ENCODE data around the gene MTHFD1L. TPM values are rescaled to one million over a fixed set of nuclear protein-coding genes. Genes with fewer than 3 reads are reported as not detected.

Gene MTHFD1L
- total and polyA plus RNA-seq, 9 of the 15 experiments (the other 6 are each of a cell fraction or from before 2014, with no cell fraction given) = 20.9 to 128 (median 61.0) TPM

DNA sequence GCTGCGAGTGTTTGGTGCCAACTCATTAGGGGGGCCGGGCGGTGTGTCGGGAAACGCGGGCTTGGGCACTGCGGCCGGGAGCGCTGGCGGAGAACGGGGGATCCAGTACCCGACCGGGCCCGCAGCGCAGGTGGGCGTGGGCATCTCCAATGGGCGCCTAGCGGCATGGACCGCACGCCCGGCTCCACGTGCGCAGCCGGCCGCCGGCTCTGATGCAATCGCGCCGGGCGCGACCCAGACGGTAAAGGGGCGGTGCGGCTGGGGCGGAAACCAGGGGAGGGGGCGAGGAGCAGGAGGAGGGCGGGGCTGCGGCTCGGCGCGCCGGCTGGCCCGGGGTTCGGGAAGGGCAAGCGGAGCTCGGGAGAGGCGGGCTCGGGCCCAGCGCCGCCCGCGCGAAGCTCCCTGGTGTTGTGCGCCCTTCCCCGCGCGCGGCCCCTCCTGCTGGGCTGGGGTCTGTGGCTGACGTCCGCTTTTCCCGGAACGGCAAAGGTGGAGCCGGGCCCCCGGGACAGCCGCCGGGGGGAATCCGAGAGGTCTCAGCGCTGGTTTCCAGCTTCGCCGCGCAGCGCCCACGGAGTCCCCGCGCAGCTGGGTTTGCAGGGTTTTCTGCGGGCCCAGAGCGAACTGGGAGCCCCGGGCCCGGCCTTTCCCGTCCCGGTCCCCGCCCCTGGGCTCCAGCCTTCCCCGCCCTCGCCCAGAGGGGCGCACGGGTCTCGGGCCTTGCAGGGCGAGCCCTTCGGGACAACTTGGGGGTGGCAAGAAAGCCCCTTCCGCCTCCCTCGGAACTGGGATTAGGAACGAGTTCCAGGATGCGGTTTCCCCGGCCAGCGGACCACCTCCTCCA lies 867 bp downstream of the MTHFD1L start (continued):
- peak; percentile 81 for TF ChIP-seq CLOCK (CRISPR knock-in tag; IDR thresholded peaks at IDR 0.05; ENCODE audit: borderline replicate concordance)
- TF ChIP-seq, protein P1, sequence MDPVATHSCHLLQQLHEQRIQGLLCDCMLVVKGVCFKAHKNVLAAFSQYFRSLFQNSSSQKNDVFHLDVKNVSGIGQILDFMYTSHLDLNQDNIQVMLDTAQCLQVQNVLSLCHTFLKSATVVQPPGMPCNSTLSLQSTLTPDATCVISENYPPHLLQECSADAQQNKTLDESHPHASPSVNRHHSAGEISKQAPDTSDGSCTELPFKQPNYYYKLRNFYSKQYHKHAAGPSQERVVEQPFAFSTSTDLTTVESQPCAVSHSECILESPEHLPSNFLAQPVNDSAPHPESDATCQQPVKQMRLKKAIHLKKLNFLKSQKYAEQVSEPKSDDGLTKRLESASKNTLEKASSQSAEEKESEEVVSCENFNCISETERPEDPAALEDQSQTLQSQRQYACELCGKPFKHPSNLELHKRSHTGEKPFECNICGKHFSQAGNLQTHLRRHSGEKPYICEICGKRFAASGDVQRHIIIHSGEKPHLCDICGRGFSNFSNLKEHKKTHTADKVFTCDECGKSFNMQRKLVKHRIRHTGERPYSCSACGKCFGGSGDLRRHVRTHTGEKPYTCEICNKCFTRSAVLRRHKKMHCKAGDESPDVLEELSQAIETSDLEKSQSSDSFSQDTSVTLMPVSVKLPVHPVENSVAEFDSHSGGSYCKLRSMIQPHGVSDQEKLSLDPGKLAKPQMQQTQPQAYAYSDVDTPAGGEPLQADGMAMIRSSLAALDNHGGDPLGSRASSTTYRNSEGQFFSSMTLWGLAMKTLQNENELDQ (CRISPR knock-in tag; IDR thresholded peaks at IDR 0.05; ENCODE audit: borderline replicate concordance) = no peak
- no peak for TF ChIP-seq RBM39 (optimal IDR thresholded peaks at IDR 0.05; ENCODE audit: low read depth, low read length)
- no peak for TF ChIP-seq PML (IDR thresholded peaks at IDR 0.05; ENCODE audit: low read length)
- TF ChIP-seq NELFE (IDR thresholded peaks at IDR 0.05; ENCODE audit: insufficient read depth, insufficient read length) = no peak
- TF ChIP-seq, protein P2, sequence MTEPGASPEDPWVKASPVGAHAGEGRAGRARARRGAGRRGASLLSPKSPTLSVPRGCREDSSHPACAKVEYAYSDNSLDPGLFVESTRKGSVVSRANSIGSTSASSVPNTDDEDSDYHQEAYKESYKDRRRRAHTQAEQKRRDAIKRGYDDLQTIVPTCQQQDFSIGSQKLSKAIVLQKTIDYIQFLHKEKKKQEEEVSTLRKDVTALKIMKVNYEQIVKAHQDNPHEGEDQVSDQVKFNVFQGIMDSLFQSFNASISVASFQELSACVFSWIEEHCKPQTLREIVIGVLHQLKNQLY (CRISPR knock-in tag; conservative IDR thresholded peaks at IDR 0.05) = no peak
- 0 out of 2 replicates have a peak, but pooled peaks have one; percentile 22 for TF ChIP-seq RBM34 (IDR thresholded peaks at IDR 0.05; ENCODE audit: borderline replicate concordance, insufficient read depth, low read length)
- no peak for TF ChIP-seq ZNF224 (CRISPR knock-in tag; IDR thresholded peaks at IDR 0.05)
- no peak for TF ChIP-seq ZNF766 (CRISPR knock-in tag; conservative IDR thresholded peaks at IDR 0.05)
- TF ChIP-seq, protein P3, sequence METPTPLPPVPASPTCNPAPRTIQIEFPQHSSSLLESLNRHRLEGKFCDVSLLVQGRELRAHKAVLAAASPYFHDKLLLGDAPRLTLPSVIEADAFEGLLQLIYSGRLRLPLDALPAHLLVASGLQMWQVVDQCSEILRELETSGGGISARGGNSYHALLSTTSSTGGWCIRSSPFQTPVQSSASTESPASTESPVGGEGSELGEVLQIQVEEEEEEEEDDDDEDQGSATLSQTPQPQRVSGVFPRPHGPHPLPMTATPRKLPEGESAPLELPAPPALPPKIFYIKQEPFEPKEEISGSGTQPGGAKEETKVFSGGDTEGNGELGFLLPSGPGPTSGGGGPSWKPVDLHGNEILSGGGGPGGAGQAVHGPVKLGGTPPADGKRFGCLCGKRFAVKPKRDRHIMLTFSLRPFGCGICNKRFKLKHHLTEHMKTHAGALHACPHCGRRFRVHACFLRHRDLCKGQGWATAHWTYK (CRISPR knock-in tag; IDR thresholded peaks at IDR 0.05) = no peak
- no peak for TF ChIP-seq CBX8 (IDR thresholded peaks at IDR 0.05; ENCODE audit: borderline replicate concordance, extremely low read depth, low read depth, low read length, poor library complexity, severe bottlenecking)
- peak; percentile 99 to 100 for TF ChIP-seq MNT (conservative IDR thresholded peaks at IDR 0.05)
- TF ChIP-seq THAP7 (CRISPR knock-in tag; IDR thresholded peaks at IDR 0.05) = no peak
- no peak for TF ChIP-seq TAF9B (IDR thresholded peaks at IDR 0.05; ENCODE audit: partially characterized antibody)
- no peak for TF ChIP-seq HNRNPH1 (optimal IDR thresholded peaks at IDR 0.05; ENCODE audit: low read depth, low read length)
- TF ChIP-seq SUPT5H (IDR thresholded peaks at IDR 0.05) = peak; percentile 59

All from K562 (cell line).